ENCODE results near the gene LBHD1.
A peak's percentile ranks its signal among the peaks of the same experiment; 100 is the strongest.
"Not testable (repeated sequence)": the region's sequence is repeated elsewhere in the genome, so short reads cannot be mapped to it uniquely, and the experiment has no call there.

LBHD1 gene

DNA sequence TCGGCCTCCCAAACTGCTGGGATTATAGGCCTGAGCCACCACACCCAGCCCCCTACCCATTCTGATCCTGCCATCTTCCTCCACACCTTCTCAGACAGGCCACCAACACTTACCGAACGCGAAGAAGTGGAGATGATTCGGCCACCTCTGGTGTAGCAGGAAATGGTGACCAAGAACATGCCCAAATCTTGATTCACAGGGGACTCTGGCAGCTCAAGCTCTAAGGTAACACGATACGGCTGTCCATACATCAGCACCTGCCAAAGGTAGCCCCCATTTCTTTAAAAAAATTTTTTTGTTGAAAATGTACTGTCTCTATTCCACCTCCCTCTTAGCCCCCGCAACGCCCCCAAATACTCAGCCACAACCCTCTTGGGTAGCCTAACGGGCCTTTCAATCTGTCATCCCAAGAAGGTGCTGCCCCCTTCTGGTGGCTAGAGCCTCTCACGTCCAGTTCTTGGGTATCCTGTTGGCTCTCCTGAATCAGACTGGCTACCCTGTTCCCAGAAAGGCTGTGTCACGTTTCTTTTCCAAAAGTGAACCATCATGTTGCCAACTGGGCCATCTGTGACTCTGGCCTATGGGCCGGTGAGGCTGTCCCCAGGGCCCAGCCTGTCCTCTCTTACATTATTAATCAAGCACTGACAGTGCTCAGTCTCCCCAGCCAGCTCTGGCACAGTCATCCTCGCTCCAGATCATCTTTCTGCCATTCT lies 22.5 kb upstream of the LBHD1 start:
- H3K4me3 ChIP-seq (ENCODE audit: low read depth, low read length), result no peak overlapping the region

DNA sequence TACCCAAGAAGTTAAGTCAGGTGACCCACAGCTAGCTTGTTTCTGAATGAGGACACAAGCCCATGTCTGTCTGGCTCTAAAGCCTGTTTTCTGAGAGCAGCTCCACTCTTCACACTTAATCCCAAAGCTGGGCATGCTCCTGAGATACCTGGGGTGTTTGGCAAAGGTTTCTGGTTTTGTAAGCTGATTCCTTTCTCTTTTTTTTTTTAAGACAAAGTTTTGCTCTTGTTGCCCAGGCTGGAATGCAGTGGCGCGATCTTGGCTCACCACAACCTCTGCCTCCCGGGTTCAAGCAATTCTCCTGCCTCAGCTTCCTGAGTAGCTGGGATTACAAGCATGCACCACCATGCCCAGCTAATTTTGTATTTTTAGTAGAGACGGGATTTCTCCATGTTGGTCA lies 21.6 kb upstream of the LBHD1 start:
- not testable (repeated sequence) for H3K4me3 ChIP-seq (ENCODE audit: low read depth, low read length)

DNA sequence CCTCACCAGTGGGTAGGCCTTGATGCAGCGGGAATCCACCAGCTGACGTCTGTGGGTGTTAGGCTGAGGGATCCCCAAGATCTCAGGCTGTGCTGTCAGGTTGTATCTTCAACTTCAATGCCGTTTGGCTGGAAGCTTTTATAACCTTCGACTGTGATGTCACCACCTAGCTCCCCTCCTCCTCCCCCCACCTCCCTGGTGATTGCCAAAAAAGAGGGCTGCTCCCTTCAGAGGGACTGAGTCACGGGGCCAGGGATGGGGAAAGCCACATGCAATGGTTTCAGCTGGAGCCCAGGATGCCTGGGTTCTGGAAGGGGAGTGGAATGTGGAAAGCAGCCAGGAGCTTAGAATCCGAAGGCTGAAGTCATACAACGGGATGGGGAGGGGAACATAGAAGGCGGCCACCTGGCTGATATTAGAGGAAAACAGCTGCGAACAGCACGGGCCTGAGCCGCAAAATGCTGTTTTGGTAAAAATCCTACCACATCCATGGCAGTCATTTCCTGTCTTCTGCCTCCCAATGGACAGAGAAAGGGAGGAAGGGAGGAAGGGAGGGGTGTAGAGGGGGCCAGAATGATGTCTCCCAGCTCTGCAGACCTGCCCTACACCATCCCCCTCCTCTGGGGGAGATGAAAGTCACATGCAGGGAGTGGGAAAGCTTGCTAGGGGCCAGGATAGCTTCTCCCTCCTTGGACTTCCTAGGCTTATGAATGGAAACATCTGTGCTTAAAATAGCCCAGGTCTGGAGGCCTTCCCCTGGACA lies 17.5 kb upstream of the LBHD1 start, which contains the start of gene LRRN4CL:
LRRN4CL (minus strand) TSS at position 110 of the 763 bp plus-strand sequence. CDS start 1,022 bp downstream, outside the sequence.
- H3K4me3 ChIP-seq (ENCODE audit: low read depth, low read length), result no peak within 1 kb of the TSS

DNA sequence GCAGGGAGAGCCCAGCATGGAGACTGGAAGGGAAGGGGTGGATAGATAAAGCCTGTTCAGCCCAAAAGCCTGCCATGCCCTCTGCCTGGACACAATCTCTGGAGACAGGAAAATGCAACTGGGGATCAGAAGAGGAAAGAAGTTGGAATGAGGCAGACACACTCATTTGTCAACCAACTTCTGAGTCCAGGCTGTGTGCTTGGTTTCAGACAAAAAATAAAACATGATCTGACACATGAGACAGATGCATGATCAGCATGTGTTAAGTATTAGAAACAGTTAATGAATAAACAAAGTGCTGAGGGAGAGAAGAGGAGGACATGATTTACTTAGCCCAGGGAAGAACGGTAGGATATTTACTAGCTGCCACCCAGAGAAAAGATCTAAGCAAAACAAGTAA lies 16.4 kb upstream of the LBHD1 start:
- H3K4me3 ChIP-seq (ENCODE audit: low read depth, low read length), result no peak overlapping the region

DNA sequence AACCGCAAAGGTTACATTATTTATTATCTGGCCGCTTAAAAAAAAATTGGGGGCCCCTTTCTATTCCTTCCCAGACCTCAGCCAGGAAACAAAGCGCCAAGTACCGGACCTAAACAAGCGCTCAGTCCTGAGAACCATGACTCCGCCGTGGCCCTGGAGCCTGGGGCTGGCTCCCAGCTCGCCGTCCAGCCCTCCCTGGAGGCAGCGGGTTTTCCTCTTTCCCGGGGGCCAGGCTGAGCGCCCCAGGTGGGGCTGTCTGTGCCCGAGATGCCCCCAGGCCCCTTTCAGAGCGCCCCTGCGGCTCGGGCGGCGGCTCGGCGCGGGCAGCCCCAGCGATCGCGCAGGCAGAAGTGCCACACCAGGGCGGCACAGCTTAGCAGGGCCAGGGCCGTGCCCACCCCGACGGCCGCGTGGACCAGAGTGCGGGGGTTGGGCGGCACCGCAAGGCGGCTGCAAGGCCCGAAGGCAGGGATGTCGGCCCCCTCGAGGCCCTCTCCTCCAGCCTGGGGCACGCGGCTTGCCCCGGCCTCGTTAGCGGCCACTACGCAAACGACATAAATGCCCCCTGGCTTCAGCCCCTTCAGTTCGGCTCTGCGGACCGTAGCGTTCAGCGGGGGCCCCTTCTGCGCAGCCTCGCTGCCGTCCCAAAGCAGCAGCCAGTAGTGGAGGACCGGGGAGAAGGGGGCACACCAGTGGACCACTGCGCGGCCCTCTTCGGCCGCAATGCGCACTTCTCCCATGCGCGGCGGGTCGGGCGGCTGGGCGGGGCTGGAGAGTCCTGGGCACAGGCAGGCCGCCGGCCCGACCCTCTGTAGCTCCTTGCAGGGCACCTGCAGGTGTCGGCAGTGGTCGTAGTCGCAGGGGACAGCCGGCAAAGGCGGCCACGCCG lies 15.7 kb upstream of the LBHD1 start:
- no peak overlapping the region for H3K4me3 ChIP-seq (ENCODE audit: low read depth, low read length)

DNA sequence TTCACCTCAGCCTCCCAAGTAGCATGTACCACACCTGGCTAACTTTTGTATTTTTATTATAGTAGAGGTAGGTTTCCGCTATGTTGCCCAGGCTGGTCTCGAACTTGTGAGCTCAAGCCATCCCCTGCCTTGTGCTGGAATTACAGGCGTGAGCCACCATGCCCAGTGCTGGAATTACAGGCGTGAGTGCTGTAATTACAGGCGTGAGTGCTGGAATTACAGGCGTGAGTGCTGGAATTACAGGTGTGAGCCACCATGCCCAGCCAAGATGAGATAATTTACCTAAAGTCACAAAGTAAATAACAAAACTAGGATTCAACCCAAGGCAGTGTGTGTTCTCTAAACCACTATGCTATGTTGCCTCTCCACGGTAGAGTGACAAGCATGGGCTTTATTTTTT lies 10.5 kb upstream of the LBHD1 start:
- no peak overlapping the region for H3K4me3 ChIP-seq (ENCODE audit: low read depth, low read length)

DNA sequence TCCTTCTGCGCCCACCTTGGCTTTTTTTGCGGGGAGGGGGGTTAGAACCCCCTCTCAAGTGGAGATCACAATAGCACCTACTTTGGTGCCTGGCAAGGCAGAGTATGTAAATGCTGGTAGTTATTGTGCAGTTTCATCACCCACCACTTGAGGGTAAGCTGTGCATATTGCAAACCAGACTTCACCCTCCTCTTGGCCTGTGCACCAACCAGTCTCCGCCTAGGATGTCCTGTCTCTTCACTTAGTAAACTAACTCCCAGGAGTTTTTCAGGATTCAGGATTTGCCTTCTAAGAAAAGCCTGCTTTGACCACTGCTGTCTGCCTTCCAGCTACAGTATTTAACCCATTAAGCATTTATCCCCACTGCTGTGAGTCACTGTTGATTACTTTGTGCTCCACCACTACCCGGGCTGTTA lies 8.8 kb upstream of the LBHD1 start:
- no peak overlapping the region for H3K4me3 ChIP-seq (ENCODE audit: low read depth, low read length)

DNA sequence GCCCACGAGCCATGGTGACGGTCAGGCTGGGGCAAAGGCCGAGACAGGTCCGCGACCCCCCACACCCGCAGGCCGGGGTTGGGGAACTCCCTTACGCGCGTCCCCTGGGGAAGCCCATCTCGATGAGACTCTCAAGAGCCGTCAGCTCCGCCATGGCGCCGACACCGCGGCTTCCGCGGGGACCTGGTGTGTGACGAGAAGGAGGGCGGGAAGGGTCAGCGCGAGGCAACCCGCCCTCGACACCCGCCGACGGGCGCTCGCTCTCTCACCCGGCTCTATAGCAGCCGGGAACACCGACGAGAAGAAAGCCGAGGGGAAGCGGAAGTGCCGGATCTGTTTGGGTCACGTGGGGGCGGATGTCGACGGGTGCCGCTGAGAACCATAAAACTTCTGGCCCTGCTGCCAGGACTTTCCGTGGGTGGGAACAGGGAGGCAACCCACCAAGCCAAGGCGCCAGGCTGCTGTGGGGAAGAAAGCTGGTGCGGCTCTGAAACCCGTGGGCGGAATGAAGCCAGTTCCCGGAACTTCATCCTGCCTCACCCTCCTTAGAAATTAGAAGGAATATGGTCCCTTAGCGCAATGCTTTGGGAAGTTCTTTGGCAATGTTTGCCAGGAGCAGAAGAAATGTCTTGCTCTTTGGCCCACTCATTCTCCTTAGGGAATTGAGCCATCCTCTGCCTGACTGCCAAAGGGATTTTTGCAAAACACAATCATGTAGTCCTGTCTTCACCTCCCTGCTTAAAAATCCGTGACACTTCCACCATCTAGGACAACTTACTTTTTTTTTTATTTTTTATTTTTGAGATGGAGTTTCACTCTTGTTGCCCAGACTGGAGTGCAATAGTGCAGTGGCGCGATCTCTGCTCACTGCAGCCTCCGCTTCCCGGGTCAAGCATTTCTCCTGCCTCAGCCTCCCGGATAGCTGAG lies 7.0 kb upstream of the LBHD1 start, which contains the start of gene UBXN1:
UBXN1 (minus strand) TSS at position 304 of the 927 bp plus-strand sequence; CDS start at position 154, 150 bp downstream.
- peak within 1 kb of the TSS; percentile 92 for H3K4me3 ChIP-seq (ENCODE audit: low read depth, low read length)

DNA sequence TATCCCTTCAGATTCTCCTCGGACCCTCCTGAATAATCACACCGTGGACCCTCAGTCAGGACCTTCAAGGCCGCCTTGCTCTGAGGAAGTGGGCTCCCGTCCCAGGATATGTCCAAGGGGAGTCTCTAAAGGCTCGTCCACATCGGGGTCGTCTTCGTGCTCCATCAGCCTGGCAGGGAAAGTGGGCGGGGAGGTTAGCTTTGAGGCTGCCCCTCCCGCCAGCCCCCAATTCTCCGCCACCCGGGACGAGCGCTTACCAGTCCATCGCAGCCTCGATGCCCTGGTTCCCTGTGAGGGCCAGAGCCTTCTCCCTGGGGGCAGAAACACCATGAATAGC lies 6.3 kb upstream of the LBHD1 start:
- peak overlapping the region; percentile 92 for H3K4me3 ChIP-seq (ENCODE audit: low read depth, low read length)

DNA sequence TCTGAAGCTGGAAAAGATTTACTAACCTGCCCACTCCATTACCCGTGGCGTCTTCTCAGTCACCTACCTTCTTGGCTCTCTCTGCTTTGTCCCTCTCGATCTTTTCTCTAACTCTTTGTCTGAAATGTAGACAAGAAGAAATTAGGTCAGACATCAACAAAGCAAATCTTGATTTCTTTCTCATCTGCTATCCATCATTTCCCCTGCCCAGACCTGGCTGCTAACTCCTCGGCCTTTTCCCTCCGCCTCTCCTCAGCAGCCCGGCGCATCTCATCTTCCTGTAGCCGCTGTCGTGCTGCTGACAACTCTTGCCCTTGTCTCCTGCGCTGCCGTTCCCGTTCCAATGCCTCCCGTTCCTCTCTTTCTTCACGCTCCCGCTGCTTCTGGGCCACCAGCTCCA lies 5.6 kb upstream of the LBHD1 start:
- H3K4me3 ChIP-seq (ENCODE audit: low read depth, low read length), result no peak overlapping the region

DNA sequence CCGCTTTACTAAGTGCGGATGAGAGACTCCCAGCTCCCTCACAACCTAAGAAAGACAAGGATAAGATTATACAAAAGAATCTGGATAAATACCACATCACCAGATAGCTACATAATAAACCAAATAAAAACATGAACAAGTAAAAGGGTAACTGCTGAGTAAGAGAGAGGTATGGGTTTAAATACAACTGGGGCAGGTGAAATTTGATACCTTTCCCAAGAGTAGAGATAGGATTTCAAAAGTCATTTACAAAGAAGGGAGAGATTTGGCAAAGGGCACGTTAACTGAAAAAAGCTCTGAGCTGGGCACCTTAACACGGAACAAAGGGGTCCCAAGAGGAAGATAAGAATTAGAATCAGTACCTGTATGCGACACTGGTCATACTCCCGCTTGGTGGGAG lies 5.1 kb upstream of the LBHD1 start:
- H3K4me3 ChIP-seq (ENCODE audit: low read depth, low read length), result no peak overlapping the region

DNA sequence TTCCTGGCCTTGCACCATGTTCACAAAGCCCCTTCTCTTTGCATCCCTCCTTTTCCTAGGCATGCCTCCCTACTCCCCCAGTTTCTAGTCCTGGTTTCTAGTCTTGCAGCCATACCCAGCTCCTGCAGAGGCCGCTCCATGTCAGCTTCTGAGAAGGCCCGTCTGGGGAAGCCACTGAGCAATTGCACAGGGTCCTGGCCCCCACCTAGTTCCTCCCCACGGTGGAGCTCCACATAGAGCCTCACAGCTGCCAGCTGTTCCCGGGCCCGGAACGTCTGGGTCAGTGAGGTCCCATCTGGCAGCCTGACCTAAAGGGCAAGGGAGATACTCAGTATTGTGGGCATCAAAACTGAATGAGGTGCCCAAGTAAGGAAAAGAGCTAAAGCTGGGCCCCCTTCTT lies 4.6 kb upstream of the LBHD1 start:
- no peak overlapping the region for H3K4me3 ChIP-seq (ENCODE audit: low read depth, low read length)

DNA sequence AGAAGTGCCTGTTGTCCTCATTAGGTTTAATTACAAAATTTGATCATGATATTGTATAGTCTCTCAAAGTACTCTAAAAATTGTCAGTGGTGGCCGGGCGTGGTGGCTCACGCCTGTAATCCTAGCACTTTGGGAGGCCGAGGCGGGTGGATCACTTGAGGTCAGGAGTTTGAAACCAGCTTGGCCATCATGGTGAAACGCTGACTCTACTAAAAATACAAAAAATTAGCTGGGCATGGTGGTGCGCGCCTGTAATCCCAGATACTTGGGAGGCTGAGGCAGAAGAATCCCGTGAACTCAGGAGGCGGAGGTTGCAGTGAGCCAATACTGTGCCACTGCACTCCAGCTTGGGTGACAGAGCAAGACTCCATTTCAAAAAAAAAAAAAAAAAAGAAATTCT lies 3.3 kb upstream of the LBHD1 start:
- not testable (repeated sequence) for H3K4me3 ChIP-seq (ENCODE audit: low read depth, low read length)

DNA sequence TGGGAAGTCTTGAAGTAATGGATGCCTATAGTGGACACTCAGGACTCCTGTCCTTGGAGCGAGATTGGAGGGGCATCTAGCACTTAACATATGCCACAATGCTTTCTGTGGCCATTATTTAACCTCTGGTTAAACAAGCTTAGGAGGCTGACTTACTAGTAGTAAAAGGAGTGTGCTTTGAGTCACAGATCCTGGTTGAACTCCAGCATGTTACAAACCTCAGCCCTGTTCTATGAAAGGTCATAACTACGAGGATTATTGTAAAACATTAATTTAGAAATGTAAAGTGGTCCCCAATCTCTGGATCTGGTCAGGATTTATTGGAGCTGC lies 1.1 kb upstream of the LBHD1 start:
- H3K4me3 ChIP-seq (ENCODE audit: low read depth, low read length), result no peak overlapping the region

DNA sequence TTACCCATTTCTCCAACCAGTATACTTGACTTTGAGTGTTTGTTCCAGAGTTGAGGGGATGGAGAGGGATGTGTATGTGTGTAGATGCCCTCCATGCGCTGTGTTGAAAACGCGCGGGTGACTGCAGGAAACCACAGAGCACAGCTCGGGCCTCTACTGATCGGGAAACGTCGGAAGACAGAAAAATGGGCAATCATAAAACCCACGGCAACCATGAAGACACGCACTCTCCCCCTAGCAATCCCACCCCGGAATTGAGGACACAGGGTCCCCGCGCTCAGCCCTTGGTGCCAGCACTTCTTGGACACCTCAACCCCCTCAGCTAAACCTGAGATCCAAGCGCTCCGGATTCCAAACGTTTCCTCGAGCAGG lies 845 bp downstream of the LBHD1 start:
- peak overlapping the region; percentile 95 for H3K4me3 ChIP-seq (ENCODE audit: low read depth, low read length)

DNA sequence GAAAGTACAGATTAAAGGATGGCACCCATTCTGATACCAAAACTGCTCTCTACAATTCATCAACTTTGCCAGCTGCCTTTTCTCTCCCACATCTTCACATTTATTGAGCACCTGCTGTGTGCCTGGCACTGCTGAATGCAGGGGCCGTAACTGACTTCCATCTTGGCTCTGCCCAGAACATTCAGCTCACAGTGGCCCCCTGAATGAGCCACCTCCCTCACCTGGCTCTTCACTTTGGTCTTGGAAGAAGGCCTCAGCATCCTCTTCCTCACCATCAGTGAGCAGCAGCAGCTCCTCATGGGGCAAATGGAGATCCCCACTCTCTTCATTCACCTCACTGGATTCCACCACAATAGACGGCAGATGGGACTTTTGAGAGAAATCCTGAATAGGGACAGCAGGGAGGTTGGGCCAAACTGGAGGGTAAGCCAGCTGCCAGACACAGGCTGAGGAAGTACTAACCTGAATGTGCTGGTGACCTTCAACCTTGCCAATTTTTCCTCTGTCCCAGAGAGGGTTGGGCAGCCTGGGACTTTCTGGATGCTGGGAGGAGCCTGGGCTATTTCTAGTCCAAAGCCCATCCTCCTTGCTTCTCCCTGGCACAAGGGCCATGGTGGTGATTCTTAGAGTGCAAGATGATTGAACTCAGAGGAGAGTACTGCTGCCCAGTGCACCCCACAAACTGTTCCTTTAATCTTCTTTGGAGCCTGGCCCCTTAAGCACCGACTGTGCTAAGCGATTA lies 2.5 kb downstream of the LBHD1 start:
- H3K4me3 ChIP-seq (ENCODE audit: low read depth, low read length), result no peak overlapping the region

DNA sequence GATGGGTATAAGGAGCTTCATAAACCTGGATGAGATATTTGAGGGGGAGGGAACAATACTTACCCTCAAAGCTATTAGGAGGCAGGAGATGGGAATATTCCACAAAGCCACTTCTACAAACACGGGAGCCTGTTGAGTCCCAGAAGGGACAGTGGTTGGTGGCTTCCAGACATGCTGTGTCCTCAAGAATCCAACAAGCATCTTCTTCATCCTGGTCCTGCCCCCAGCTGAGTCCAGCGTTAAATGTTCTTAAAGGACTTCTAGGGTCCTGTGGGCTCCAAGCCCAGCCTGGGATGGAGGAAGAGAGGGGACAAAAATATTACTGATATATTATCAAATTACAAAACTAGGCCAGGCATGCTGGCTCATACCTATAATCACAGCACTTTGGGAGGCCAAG lies 4.6 kb downstream of the LBHD1 start:
- no peak overlapping the region for H3K4me3 ChIP-seq (ENCODE audit: low read depth, low read length)

DNA sequence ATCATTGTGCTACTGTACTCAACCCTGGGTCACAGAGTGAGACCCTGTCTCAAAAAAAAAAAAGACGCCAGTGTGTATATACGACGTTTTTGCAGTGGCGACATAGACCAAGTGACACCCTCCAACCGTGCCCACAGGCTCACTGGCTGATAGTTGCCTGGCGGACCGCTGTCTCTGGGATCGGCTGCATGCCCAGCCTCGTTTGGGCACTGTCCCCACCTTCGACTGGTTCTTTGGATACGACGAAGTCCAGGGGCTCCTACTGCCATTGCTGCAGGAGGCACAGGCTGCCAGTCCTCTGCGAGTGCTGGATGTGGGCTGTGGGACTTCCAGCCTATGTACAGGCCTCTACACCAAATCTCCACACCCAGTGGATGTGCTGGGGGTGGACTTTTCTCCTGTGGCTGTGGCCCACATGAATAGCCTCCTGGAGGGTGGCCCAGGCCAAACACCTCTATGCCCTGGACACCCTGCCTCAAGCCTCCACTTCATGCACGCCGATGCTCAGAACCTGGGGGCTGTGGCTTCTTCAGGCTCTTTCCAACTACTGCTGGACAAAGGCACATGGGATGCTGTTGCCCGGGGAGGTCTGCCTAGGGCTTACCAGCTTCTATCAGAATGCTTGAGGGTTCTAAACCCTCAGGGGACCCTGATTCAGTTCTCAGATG lies 5.7 kb downstream of the LBHD1 start:
- peak overlapping the region; percentile 96 for H3K4me3 ChIP-seq (ENCODE audit: low read depth, low read length)

DNA sequence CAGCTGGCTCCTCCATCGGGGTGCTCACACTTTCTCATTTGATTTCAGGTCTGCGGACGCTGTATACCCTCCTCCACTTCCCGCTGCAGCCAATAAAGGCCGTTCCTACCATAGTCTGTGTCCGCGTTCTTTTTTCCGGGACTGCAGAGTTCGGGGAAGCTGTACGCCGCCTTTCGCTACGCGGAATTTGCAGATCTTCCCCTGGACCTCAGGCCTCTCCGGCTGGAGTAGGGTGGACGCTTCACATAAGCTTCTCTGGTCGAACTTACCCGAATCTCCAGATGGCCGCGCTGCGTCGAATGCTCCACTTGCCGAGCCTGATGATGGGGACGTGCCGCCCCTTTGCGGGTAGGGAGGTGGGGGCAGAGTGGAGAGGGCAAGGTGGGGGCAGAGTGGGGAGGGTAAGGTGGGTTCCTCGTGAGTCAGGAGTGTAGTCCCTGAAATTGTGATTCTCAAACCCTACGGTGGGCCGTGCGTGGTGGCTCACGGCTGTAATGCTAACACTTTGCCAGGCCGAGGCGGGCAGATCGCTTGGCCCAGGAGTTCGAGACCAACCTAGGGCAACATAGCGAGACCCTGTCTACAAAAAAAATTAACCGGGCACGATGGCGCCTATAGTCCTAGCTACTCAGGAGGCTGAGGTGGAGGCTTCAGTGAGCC lies 6.3 kb downstream of the LBHD1 start:
- H3K4me3 ChIP-seq (ENCODE audit: low read depth, low read length), result peak overlapping the region; percentile 96
